ENCODE data around the gene ARFRP1.

ARFRP1 gene

GRCh38 chr20:63707558-63708300 lies at the start of gene ARFRP1, which contains the start of gene ZGPAT:
ARFRP1 (minus strand) TSS chr20:63707976; CDS start chr20:63707091, 885 bp downstream.
ZGPAT (plus strand) TSS chr20:63708039; CDS start chr20:63708581, 542 bp downstream.
- peak within 1 kb of the TSS; percentile 87 for H3K27ac ChIP-seq (ENCODE audit: low read depth, low read length)
- peaks cover 0 to 2% (median 0%) of the 10 kb centered on the region in 5 donors for H3K9me3 ChIP-seq (ENCODE audit: control insufficient read depth in 5 of 5, low read length in 5 of 5)
- peaks cover 12 to 30% (median 26%) of the 10 kb centered on the region in 5 donors for H3K4me1 ChIP-seq (ENCODE audit: control insufficient read depth in 5 of 5, insufficient read depth in 5 of 5, low read length in 5 of 5)
- peak within 1 kb of the TSS; percentile 73 to 87 (median 76) for H3K4me3 ChIP-seq (ENCODE audit: low read depth in 1 of 5, low read length in 5 of 5)
- peak within 1 kb of the TSS; percentile 81 to 95 (median 89) for H3K9ac ChIP-seq (ENCODE audit: low read length in 5 of 5)
- H3K27me3 ChIP-seq (ENCODE audit: control insufficient read depth in 5 of 5, insufficient read depth in 4 of 5, low read length in 5 of 5) = peaks cover 0 to 2% (median 0%) of the 10 kb centered on the region in 5 donors
- H3K36me3 ChIP-seq (ENCODE audit: control insufficient read depth in 5 of 5, insufficient read depth in 5 of 5, low read length in 5 of 5) = peaks cover 7 to 60% (median 47%) of the 10 kb centered on the region in 5 donors

- H3K4me3 ChIP-seq (ENCODE audit: low read depth in 1 of 5, low read length in 5 of 5) = no peak overlapping the region
- no peak overlapping the region for H3K9ac ChIP-seq (ENCODE audit: low read length in 5 of 5)
- H3K36me3 ChIP-seq (ENCODE audit: control insufficient read depth in 5 of 5, insufficient read depth in 5 of 5, low read length in 5 of 5) = peaks cover 0 to 12% (median 9%) of the 10 kb centered on the region in 5 donors
- H3K9me3 ChIP-seq (ENCODE audit: control insufficient read depth in 5 of 5, low read length in 5 of 5) = no peaks in the 10 kb centered on the region
- no peak overlapping the region for H3K27ac ChIP-seq (ENCODE audit: low read depth, low read length)
- H3K4me1 ChIP-seq (ENCODE audit: control insufficient read depth in 5 of 5, insufficient read depth in 5 of 5, low read length in 5 of 5) = peaks cover 0 to 4% (median 0%) of the 10 kb centered on the region in 5 donors
- no peaks in the 10 kb centered on the region for H3K27me3 ChIP-seq (ENCODE audit: control insufficient read depth in 5 of 5, insufficient read depth in 4 of 5, low read length in 5 of 5)
Observed at GRCh38 chr20:63756648-63756991, 48.8 kb upstream of the ARFRP1 start.

- Histone ChIP-seq H3K27ac (ENCODE audit: low read depth, low read length) (no peak overlapping the region), H3K4me3 (ENCODE audit: low read depth in 1 of 5, low read length in 5 of 5) (no peak overlapping the region), H3K4me1 (ENCODE audit: control insufficient read depth in 5 of 5, insufficient read depth in 5 of 5, low read length in 5 of 5) (peaks cover 0 to 4% (median 0%) of the 10 kb centered on the region in 5 donors), H3K9me3 (ENCODE audit: control insufficient read depth in 5 of 5, low read length in 5 of 5) (no peaks in the 10 kb centered on the region), H3K36me3 (ENCODE audit: control insufficient read depth in 5 of 5, insufficient read depth in 5 of 5, low read length in 5 of 5) (peaks cover 0 to 13% (median 9%) of the 10 kb centered on the region in 5 donors), H3K9ac (ENCODE audit: low read length in 5 of 5) (no peak overlapping the region), H3K27me3 (ENCODE audit: control insufficient read depth in 5 of 5, insufficient read depth in 4 of 5, low read length in 5 of 5) (no peaks in the 10 kb centered on the region)
Observed at GRCh38 chr20:63755933-63756647, 48.3 kb upstream of the ARFRP1 start.

- no peak overlapping the region for H3K9ac ChIP-seq (ENCODE audit: low read length in 5 of 5)
- H3K9me3 ChIP-seq (ENCODE audit: control insufficient read depth in 5 of 5, low read length in 5 of 5) = no peaks in the 10 kb centered on the region
- no peak overlapping the region for H3K27ac ChIP-seq (ENCODE audit: low read depth, low read length)
- peaks cover 0 to 26% (median 15%) of the 10 kb centered on the region in 5 donors for H3K36me3 ChIP-seq (ENCODE audit: control insufficient read depth in 5 of 5, insufficient read depth in 5 of 5, low read length in 5 of 5)
- no peak overlapping the region for H3K4me3 ChIP-seq (ENCODE audit: low read depth in 1 of 5, low read length in 5 of 5)
- no peaks in the 10 kb centered on the region for H3K27me3 ChIP-seq (ENCODE audit: control insufficient read depth in 5 of 5, insufficient read depth in 4 of 5, low read length in 5 of 5)
- H3K4me1 ChIP-seq (ENCODE audit: control insufficient read depth in 5 of 5, insufficient read depth in 5 of 5, low read length in 5 of 5) = peaks cover 0 to 4% (median 0%) of the 10 kb centered on the region in 5 donors
Observed at GRCh38 chr20:63754008-63754407, 46.2 kb upstream of the ARFRP1 start.

GRCh38 chr20:63753381-63753780 lies 45.6 kb upstream of the ARFRP1 start:
- no peaks in the 10 kb centered on the region for H3K27me3 ChIP-seq (ENCODE audit: control insufficient read depth in 5 of 5, insufficient read depth in 4 of 5, low read length in 5 of 5)
- H3K9me3 ChIP-seq (ENCODE audit: control insufficient read depth in 5 of 5, low read length in 5 of 5) = no peaks in the 10 kb centered on the region
- H3K27ac ChIP-seq (ENCODE audit: low read depth, low read length) = no peak overlapping the region
- no peak overlapping the region for H3K4me3 ChIP-seq (ENCODE audit: low read depth in 1 of 5, low read length in 5 of 5)
- H3K4me1 ChIP-seq (ENCODE audit: control insufficient read depth in 5 of 5, insufficient read depth in 5 of 5, low read length in 5 of 5) = peaks cover 0 to 4% (median 0%) of the 10 kb centered on the region in 5 donors
- H3K36me3 ChIP-seq (ENCODE audit: control insufficient read depth in 5 of 5, insufficient read depth in 5 of 5, low read length in 5 of 5) = peaks cover 0 to 32% (median 15%) of the 10 kb centered on the region in 5 donors
- no peak overlapping the region for H3K9ac ChIP-seq (ENCODE audit: low read length in 5 of 5)

GRCh38 chr20:63752411-63753101 lies 44.8 kb upstream of the ARFRP1 start:
- H3K27ac ChIP-seq (ENCODE audit: low read depth, low read length) = no peak overlapping the region
- H3K4me1 ChIP-seq (ENCODE audit: control insufficient read depth in 5 of 5, insufficient read depth in 5 of 5, low read length in 5 of 5) = peaks cover 0 to 4% (median 0%) of the 10 kb centered on the region in 5 donors

GRCh38 chr20:63751471-63752271 lies 43.9 kb upstream of the ARFRP1 start:
- H3K9me3 ChIP-seq (ENCODE audit: control insufficient read depth in 5 of 5, low read length in 5 of 5) = no peaks in the 10 kb centered on the region
- no peaks in the 10 kb centered on the region for H3K27me3 ChIP-seq (ENCODE audit: control insufficient read depth in 5 of 5, insufficient read depth in 4 of 5, low read length in 5 of 5)
- no peak overlapping the region for H3K9ac ChIP-seq (ENCODE audit: low read length in 5 of 5)
- no peak overlapping the region for H3K27ac ChIP-seq (ENCODE audit: low read depth, low read length)
- no peak overlapping the region for H3K4me3 ChIP-seq (ENCODE audit: low read depth in 1 of 5, low read length in 5 of 5)
- peaks cover 0 to 37% (median 17%) of the 10 kb centered on the region in 5 donors for H3K36me3 ChIP-seq (ENCODE audit: control insufficient read depth in 5 of 5, insufficient read depth in 5 of 5, low read length in 5 of 5)
- H3K4me1 ChIP-seq (ENCODE audit: control insufficient read depth in 5 of 5, insufficient read depth in 5 of 5, low read length in 5 of 5) = peaks cover 0 to 4% (median 0%) of the 10 kb centered on the region in 5 donors

More at GRCh38 chr20:63752411-63753101, 44.8 kb upstream of the ARFRP1 start:
- no peak overlapping the region for H3K9ac ChIP-seq (ENCODE audit: low read length in 5 of 5)
- H3K36me3 ChIP-seq (ENCODE audit: control insufficient read depth in 5 of 5, insufficient read depth in 5 of 5, low read length in 5 of 5) = peaks cover 0 to 36% (median 20%) of the 10 kb centered on the region in 5 donors
- no peaks in the 10 kb centered on the region for H3K27me3 ChIP-seq (ENCODE audit: control insufficient read depth in 5 of 5, insufficient read depth in 4 of 5, low read length in 5 of 5)
- H3K4me3 ChIP-seq (ENCODE audit: low read depth in 1 of 5, low read length in 5 of 5) = no peak overlapping the region
- H3K9me3 ChIP-seq (ENCODE audit: control insufficient read depth in 5 of 5, low read length in 5 of 5) = no peaks in the 10 kb centered on the region

- Histone ChIP-seq H3K4me3 (ENCODE audit: low read depth in 1 of 5, low read length in 5 of 5) (no peak overlapping the region), H3K4me1 (ENCODE audit: control insufficient read depth in 5 of 5, insufficient read depth in 5 of 5, low read length in 5 of 5) (peaks cover 0 to 4% (median 0%) of the 10 kb centered on the region in 5 donors), H3K27me3 (ENCODE audit: control insufficient read depth in 5 of 5, insufficient read depth in 4 of 5, low read length in 5 of 5) (no peaks in the 10 kb centered on the region), H3K27ac (ENCODE audit: low read depth, low read length) (no peak overlapping the region), H3K9ac (ENCODE audit: low read length in 5 of 5) (no peak overlapping the region), H3K9me3 (ENCODE audit: control insufficient read depth in 5 of 5, low read length in 5 of 5) (no peaks in the 10 kb centered on the region), H3K36me3 (ENCODE audit: control insufficient read depth in 5 of 5, insufficient read depth in 5 of 5, low read length in 5 of 5) (peaks cover 0 to 44% (median 19%) of the 10 kb centered on the region in 5 donors)
Observed at GRCh38 chr20:63750807-63751470, 43.2 kb upstream of the ARFRP1 start.
